Kasumi-1 (cell line): ENCODE data around the gene PIM2.

ENCODE experiments used
- DNase-seq, 2 experiments: peaks; one replicate each; lab custom pipeline; 2025; lab: John Stamatoyannopoulos, UW

PIM2 gene

DNA sequence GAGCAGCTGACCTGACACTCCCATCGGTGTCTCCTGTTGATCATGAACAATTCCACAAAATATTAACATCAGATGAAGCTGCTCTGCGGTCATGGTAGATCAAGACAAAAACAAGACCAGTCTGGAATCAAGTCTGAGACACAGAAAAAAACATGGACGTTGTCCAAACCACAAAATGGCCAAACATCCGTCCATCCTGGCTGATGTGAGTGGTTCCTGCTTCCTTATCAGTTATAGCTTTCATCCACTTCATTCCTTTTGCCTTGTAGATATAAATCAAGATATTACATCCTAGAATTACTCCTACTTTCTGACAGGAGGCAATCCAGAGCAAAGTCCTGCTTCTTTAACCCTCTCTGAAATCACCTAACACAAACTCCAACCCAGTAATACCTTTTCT, 54.6 kb downstream of the PIM2 start:
- DNase-seq: no peak
